Fibroblast of peridontal ligament (primary cell): ENCODE data around the gene EPHB1.
"Not testable (repeated sequence)": the region's sequence is repeated elsewhere in the genome, so short reads cannot be mapped to it uniquely, and the experiment has no call there.

Source experiments
- DNase-seq: peaks from one replicate; pipeline ENCODE4 v3.0.0-alpha.2; 2010; ENCODE audit errors: extremely low read depth

EPHB1 gene

DNA sequence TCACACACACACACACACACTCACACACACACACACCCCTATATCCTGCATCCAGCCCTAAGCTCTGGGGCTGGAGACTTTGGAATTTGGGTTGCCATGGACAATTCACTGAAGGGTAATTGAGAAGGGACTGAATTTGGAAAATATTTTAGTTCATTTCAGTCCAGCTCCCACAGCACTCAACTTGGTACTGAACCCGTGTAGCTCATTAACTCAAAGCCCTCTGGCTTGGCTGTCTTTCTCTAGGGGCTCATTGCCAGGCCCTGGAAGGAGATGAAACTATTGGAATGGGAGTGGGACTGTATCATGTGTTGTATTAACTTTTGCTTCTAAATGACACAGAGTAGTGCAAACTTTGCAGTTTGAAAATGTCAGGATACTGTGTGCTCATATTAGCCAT is 157.3 kb downstream of the EPHB1 start:
- no peak for DNase-seq

GRCh38 chr3:134955874-134956273 is 160.8 kb downstream of the EPHB1 start:
- DNase-seq = no peak

GRCh38 chr3:134956395-134956794 is 161.3 kb downstream of the EPHB1 start:
- DNase-seq = no peak

DNA sequence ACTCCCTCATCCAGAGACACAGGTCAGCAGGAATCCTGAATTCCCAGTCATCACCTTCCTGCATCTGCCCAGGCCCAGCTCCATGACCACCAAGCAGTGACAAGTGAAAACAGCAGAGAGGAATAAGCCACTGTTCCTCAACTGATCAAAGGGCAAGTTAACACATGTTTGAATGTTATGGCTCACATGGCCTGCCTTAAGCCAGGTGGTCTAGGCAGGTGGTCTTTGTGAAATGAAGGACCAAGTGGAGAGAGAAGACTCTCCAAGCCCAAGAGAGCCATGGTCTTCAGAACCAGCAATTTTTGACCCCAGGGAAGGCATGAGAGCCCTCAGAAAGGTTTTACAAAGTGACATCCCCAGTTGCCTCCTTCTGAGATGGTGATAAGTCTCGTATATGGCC is 161.8 kb downstream of the EPHB1 start:
- DNase-seq = no peak

DNA sequence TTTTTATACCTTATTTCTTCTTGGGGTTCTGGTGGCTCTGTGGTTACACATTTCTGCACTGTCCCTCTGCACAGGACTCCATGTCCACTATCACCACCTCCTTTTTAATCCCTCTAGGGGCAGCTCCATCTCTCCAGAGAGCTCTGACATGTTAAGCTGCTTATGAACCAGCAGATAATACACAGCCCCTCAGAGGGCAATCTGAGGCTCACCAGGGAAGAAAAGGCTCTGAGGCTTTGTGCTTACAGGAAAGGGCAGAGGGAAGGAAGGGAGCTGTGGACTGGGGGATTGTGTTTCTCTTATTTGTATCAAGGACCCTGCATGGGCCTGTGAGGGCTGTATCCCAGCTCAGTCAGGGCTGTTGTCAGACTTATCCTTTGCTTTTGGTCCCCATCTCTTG is 164.5 kb downstream of the EPHB1 start:
- no peak for DNase-seq

- no peak for DNase-seq
Measured at GRCh38 chr3:134964226-134964625, 169.2 kb downstream of the EPHB1 start.

DNA sequence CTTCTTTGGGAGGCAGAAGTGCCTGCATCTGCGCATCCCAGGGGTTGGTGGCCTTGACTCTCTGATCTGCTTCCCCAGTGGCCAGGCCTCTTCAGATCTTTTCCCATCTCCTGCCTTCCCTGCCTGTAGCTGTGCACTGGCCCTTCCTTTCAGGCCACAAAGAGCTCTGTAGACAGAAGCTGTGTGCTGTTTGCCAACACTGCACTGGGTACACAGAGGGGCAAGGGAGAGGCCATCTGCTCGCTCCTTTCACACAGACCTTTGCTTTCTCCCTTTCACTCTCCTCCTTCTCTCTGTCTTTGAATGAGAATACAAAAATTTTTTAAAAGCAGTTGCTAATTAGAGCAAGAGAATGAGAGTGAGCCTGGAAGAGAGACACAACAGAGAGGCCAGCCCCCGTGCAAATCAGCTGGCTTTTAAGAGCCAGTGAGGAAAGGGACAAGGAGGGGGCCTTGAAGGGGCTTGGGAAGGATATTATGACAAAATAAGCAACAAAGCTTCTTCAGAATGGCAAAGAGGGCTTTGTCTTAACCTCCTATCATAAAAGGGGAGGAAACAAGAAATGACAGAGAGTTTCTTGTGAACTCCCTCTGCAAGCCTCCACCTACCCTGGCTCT is 170.9 kb downstream of the EPHB1 start:
- no peak for DNase-seq

GRCh38 chr3:134970895-134971294 is 175.8 kb downstream of the EPHB1 start:
- DNase-seq = no peak

DNA sequence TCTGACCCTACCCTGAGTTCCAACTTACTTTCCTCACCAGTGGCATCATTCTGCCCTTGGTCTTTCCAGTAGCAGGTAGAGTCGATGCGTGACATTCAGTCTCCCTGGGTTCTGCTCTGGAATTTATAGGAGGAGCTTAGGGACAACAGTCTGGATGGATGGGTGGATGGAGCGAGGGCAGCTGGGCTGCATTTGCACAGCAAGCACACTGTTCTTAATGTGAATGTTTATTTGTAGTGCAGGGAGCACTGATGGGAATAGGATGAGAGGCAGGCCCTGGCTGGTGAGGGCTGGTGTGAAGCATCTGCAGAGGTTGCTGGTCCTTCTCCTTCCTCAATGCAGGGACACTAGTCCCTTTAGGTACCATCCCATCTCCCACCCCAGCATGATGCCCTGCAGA is 176.2 kb downstream of the EPHB1 start:
- no peak for DNase-seq

DNA sequence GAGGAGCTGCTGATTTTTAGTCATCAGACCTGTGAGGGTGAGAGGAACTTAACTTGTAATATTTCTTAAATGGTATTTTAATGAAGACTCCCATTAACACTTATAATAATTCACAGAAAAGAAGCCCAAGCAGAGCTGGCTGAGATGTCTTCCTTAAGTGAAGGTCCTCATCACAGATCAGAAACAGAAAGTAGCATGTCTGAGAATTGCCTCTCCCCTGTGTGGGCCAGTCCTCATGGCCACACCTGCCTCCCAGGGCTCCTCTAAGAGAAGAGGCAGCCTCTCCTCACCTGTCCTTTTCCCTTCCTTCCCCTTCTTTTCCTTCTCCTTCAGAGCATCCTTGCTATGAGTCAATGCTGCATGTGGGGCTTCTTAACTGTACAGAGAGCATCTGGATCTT is 176.8 kb downstream of the EPHB1 start:
- DNase-seq = not testable (repeated sequence)

DNA sequence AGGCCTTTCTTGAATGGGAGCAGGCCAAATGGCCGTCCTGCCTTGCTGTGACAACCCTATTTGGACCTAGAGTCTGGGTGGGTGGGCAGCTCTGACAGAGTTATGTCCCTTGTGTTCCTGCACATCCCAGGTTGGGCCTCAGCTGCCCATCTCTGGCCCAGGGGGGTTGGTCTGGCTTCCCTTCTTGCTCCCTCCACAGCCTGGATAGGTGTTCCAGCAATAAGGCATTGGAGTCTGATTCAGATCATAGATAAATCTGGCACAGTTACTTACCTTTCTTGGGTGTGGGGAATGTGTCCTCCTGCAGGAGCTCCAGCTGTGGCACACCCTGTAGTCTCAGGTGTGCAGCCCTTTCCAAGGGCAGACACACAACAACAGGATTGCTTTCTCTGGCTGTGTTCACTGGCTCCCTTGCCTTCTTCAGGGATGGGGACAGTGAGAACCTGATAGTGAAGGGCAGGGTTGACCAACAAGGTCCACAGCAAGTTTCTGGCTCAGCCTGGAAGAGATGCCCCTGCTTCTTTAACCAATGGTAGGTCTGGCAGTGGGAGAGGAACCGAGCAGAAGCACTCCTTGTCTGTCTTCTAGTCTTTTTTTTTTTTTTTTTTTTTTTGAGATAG is 177.9 kb downstream of the EPHB1 start:
- DNase-seq = no peak

- DNase-seq = no peak
Measured at GRCh38 chr3:134974624-134975023, 179.6 kb downstream of the EPHB1 start.

DNA sequence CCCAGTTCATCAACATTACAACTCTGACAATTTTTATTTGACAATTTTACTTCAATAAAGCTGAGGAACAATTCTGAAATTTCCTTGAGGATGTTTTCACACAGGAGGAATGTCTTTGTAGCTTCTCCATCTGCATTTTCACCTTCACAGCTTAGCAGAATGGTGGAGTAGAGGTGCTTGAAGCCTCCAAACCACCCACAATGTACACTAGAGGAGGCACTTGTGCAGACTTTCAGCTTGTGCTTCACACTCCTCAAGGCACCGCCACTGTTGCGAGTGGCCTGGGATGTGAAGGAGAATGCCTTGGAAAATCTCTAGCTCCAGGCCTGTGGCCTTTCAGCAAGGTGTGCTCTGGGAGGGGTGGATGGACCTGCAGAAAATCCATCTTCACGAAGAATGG is 181.9 kb downstream of the EPHB1 start:
- DNase-seq = no peak

GRCh38 chr3:134978658-134979057 is 183.6 kb downstream of the EPHB1 start:
- no peak for DNase-seq

GRCh38 chr3:134985864-134986715 is 191.0 kb downstream of the EPHB1 start:
- peak; percentile 5 for DNase-seq

GRCh38 chr3:134988666-134989065 is 193.6 kb downstream of the EPHB1 start:
- peak; percentile 1 for DNase-seq

- no peak for DNase-seq
Measured at GRCh38 chr3:134991003-134991402, 195.9 kb downstream of the EPHB1 start.

GRCh38 chr3:134991472-134992010 is 196.5 kb downstream of the EPHB1 start:
- no peak for DNase-seq

- DNase-seq = no peak
Measured at GRCh38 chr3:134992180-134992579, 197.1 kb downstream of the EPHB1 start.

- no peak for DNase-seq
Measured at GRCh38 chr3:134992586-134992985, 197.5 kb downstream of the EPHB1 start.

DNA sequence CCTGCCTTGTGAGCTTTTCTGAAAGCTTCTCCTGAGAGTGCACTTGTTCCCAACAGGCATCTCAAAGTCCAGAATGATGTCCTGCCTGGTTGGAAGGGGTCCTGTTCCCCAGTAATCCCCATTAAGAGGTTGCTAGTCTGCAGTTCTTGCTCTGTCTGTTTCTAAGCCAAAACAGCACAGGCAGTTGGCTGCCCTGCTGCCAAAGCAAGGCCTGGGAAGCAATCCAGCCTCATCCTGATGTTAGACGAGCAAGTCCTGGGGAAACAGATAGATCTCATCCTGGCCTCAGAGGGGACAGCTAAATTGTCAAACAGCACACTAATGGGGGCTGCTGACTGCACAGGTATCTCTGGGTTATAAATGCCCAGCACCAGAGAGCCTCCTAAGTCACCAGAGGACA is 198.0 kb downstream of the EPHB1 start:
- no peak for DNase-seq

GRCh38 chr3:134998158-134998557 is 203.1 kb downstream of the EPHB1 start:
- no peak for DNase-seq

GRCh38 chr3:134998855-134999254 is 203.8 kb downstream of the EPHB1 start:
- DNase-seq = no peak
